Neural progenitor cell (in vitro differentiated cells): ENCODE results near the gene STAP1. TPM values are rescaled to one million over a fixed set of nuclear protein-coding genes. Genes with fewer than 3 reads are reported as not detected.
"Not testable (repeated sequence)": the region's sequence is repeated elsewhere in the genome, so short reads cannot be mapped to it uniquely, and the experiment has no call there.

ENCODE experiments used
- DNase-seq: peaks from one replicate; pipeline ENCODE4 v3.0.0-alpha.2; 2016; ENCODE audit warnings: low spot score
- H2AFZ ChIP-seq: fragments of 200-600 bp; sonication (generic); replicated peaks from 2 replicates; pipeline ENCODE4 v1.6.1; 2016; ENCODE audit warnings: antibody characterized with exemption
- H3F3A ChIP-seq: fragments of 200-600 bp; sonication (generic); 2 replicates; pipeline ENCODE4 v1.6.1; 2016; ENCODE audit warnings: antibody characterized with exemption, low read depth
- H3K27ac ChIP-seq: fragments of 200-600 bp; sonication (generic); 2 replicates; pipeline ENCODE4 v1.5.1; 2016; ENCODE audit warnings: mild to moderate bottlenecking
- H3K27me3 ChIP-seq: fragments of 200-600 bp; sonication (generic); 2 replicates; pipeline ENCODE4 v1.6.1; 2016; ENCODE audit warnings: mild to moderate bottlenecking, moderate library complexity
- H3K36me3 ChIP-seq: fragments of 200-600 bp; sonication (generic); 2 replicates; pipeline ENCODE4 v1.5.1; 2016
- H3K4me1 ChIP-seq: fragments of 200-600 bp; sonication (generic); 2 replicates; pipeline ENCODE4 v1.6.1; 2016; ENCODE audit warnings: mixed run types
- H3K4me2 ChIP-seq: fragments of 200-600 bp; sonication (generic); 2 replicates; pipeline ENCODE4 v1.6.1; 2016
- H3K4me3 ChIP-seq: fragments of 200-600 bp; sonication (generic); 2 replicates; pipeline ENCODE4 v1.5.1; 2016
- H3K79me2 ChIP-seq: fragments of 200-600 bp; sonication (generic); 2 replicates; pipeline ENCODE4 v1.6.1; 2016; ENCODE audit warnings: low read depth
- H3K9ac ChIP-seq: fragments of 200-600 bp; sonication (generic); 2 replicates; pipeline ENCODE4 v1.6.1; 2016
- H3K9me3 ChIP-seq: fragments of 200-600 bp; sonication (generic); 2 replicates; pipeline ENCODE4 v1.5.1; 2016; ENCODE audit warnings: low read depth
- H4K20me1 ChIP-seq: fragments of 200-600 bp; sonication (generic); 2 replicates; pipeline ENCODE4 v1.6.1; 2016; ENCODE audit warnings: low read depth
- H3K27ac Mint-ChIP-seq: 3 replicates; pipeline ENCODE4 v1.8.0; 2021; ENCODE audit warnings: mixed read lengths
- H3K27me3 Mint-ChIP-seq: 2 replicates; pipeline ENCODE4 v1.8.0; 2022; ENCODE audit warnings: low read depth, mild to moderate bottlenecking, inconsistent platforms, moderate library complexity, mixed read lengths; ENCODE audit not compliant: insufficient read depth
- H3K36me3 Mint-ChIP-seq: 3 replicates; pipeline ENCODE4 v1.8.0; 2021; ENCODE audit warnings: mixed read lengths
- H3K4me1 Mint-ChIP-seq: 3 replicates; pipeline ENCODE4 v1.8.0; 2021; ENCODE audit warnings: mixed read lengths
- H3K4me3 Mint-ChIP-seq: 3 replicates; pipeline ENCODE4 v1.8.0; 2021; ENCODE audit warnings: mild to moderate bottlenecking, moderate library complexity, mixed read lengths
- H3K9me3 Mint-ChIP-seq: 3 replicates; pipeline ENCODE4 v1.8.0; 2020; ENCODE audit warnings: mixed read lengths
- CTCF ChIP-seq: fragments of 200-600 bp; sonication (generic); IDR thresholded peaks from 2 replicates; pipeline ENCODE4 v1.5.1; 2017; ENCODE audit warnings: antibody characterized with exemption, mild to moderate bottlenecking
- EZH2 ChIP-seq: fragments of 200-600 bp; sonication (generic); IDR thresholded peaks from 2 replicates; pipeline ENCODE4 v1.6.1; 2017; ENCODE audit warnings: antibody characterized with exemption, mild to moderate bottlenecking, moderate library complexity
- EZH2phosphoT487 ChIP-seq: fragments of 200-600 bp; sonication (generic); IDR thresholded peaks from 2 replicates; pipeline ENCODE4 v1.6.1; 2017; ENCODE audit warnings: antibody characterized with exemption
- total RNA-seq: library from RNA; depleted of rRNA; stranded (reverse); fragments of >200 nt; gene quantifications from 2 replicates; pipeline ENCODE4 v1.2.3, GENCODE V29; 2015; ENCODE audit warnings: low replicate concordance

The STAP1 gene
- total RNA-seq, 1 donor from 2014 or later: not detected

GRCh38 chr4:67531379-67531962 is 27.1 kb upstream of the STAP1 start:
- no peaks in the 10 kb centered on the region for H3K9me3 ChIP-seq
- no peak overlapping the region for H3K4me3 ChIP-seq
- no peak overlapping the region for H3K27ac ChIP-seq
- no peak for DNase-seq
- H3K27me3 ChIP-seq: no peaks in the 10 kb centered on the region
- no peaks in the 10 kb centered on the region for H4K20me1 ChIP-seq
- H3K27me3 Mint-ChIP-seq: no peaks in the 10 kb centered on the region
- H3K27ac Mint-ChIP-seq: no peak overlapping the region
- H3K4me2 ChIP-seq: no peak overlapping the region
- no peak overlapping the region for H2AFZ ChIP-seq
- no peaks in the 10 kb centered on the region for H3F3A ChIP-seq
- TF ChIP-seq EZH2phosphoT487 (no peak), CTCF (no peak), EZH2 (no peak)
- H3K36me3 Mint-ChIP-seq: peaks cover 47% of the 10 kb centered on the region
- no peak overlapping the region for H3K9ac ChIP-seq
- H3K79me2 ChIP-seq: peaks cover 59% of the 10 kb centered on the region
- H3K9me3 Mint-ChIP-seq: peaks cover 2% of the 10 kb centered on the region
- no peak overlapping the region for H3K4me3 Mint-ChIP-seq
- peaks cover 30% of the 10 kb centered on the region for H3K36me3 ChIP-seq
- no peaks in the 10 kb centered on the region for H3K4me1 Mint-ChIP-seq
- H3K4me1 ChIP-seq: no peaks in the 10 kb centered on the region

- H3K27ac Mint-ChIP-seq, H3K9me3 ChIP-seq, H3K4me3 ChIP-seq, H3F3A ChIP-seq, H3K27me3 ChIP-seq, H3K9me3 Mint-ChIP-seq, H3K4me3 Mint-ChIP-seq, H4K20me1 ChIP-seq, H3K27ac ChIP-seq, H3K4me2 ChIP-seq, DNase-seq, H3K27me3 Mint-ChIP-seq, H3K4me1 Mint-ChIP-seq, H3K4me1 ChIP-seq, H2AFZ ChIP-seq, H3K9ac ChIP-seq: not testable (repeated sequence)
- peaks cover 38% of the 10 kb centered on the region for H3K36me3 ChIP-seq
- peaks cover 42% of the 10 kb centered on the region for H3K36me3 Mint-ChIP-seq
- peaks cover 50% of the 10 kb centered on the region for H3K79me2 ChIP-seq
Measured at GRCh38 chr4:67532397-67532796, 26.1 kb upstream of the STAP1 start.

GRCh38 chr4:67533112-67533511 is 25.4 kb upstream of the STAP1 start:
- Mint-ChIP-seq H3K4me1 (no peaks in the 10 kb centered on the region), H3K27me3 (no peaks in the 10 kb centered on the region), H3K36me3 (peaks cover 43% of the 10 kb centered on the region), H3K9me3 (peaks cover 2% of the 10 kb centered on the region), H3K27ac (no peak overlapping the region), H3K4me3 (no peak overlapping the region)
- Histone ChIP-seq H3K4me1 (no peaks in the 10 kb centered on the region), H3K9me3 (no peaks in the 10 kb centered on the region), H2AFZ (no peak overlapping the region), H4K20me1 (no peaks in the 10 kb centered on the region), H3K27ac (no peak overlapping the region), H3K79me2 (peaks cover 43% of the 10 kb centered on the region), H3F3A (no peaks in the 10 kb centered on the region), H3K4me3 (no peak overlapping the region), H3K27me3 (no peaks in the 10 kb centered on the region), H3K36me3 (peaks cover 39% of the 10 kb centered on the region), H3K4me2 (no peak overlapping the region), H3K9ac (no peak overlapping the region)
- TF ChIP-seq EZH2phosphoT487 (no peak), CTCF (no peak), EZH2 (no peak)
- DNase-seq: no peak

- Histone ChIP-seq H3K4me2 (no peak overlapping the region), H3K27me3 (no peaks in the 10 kb centered on the region), H3K36me3 (peaks cover 50% of the 10 kb centered on the region), H3K9me3 (no peaks in the 10 kb centered on the region), H2AFZ (no peak overlapping the region), H3K27ac (no peak overlapping the region), H3K9ac (no peak overlapping the region), H4K20me1 (no peaks in the 10 kb centered on the region), H3K79me2 (peaks cover 42% of the 10 kb centered on the region), H3K4me3 (no peak overlapping the region), H3K4me1 (no peaks in the 10 kb centered on the region), H3F3A (no peaks in the 10 kb centered on the region)
- Mint-ChIP-seq H3K36me3 (peaks cover 48% of the 10 kb centered on the region), H3K27me3 (no peaks in the 10 kb centered on the region), H3K27ac (no peak overlapping the region), H3K4me1 (no peaks in the 10 kb centered on the region), H3K4me3 (no peak overlapping the region), H3K9me3 (peaks cover 2% of the 10 kb centered on the region)
- TF ChIP-seq EZH2 (no peak), CTCF (no peak), EZH2phosphoT487 (no peak)
- no peak for DNase-seq
Measured at GRCh38 chr4:67535280-67535840, 23.2 kb upstream of the STAP1 start.
